Aorta (tissue), 5 donors: Measurements from ENCODE around the gene GMDS. TPM values are rescaled to one million over a fixed set of nuclear protein-coding genes. Genes with fewer than 3 reads are reported as not detected.

Experiments
- ATAC-seq: fragments of 200-7000 bp; cut with Tn5 transposase; one replicate; pipeline ENCODE4 v1.9.1; 2022; ENCODE audit warnings: moderate library complexity; ENCODE audit not compliant: low FRiP score
- DNase-seq, 2 donors: peaks; one replicate each; pipeline ENCODE4 v3.0.0-alpha.2; 2020
- H3K27ac ChIP-seq, 2 donors: one replicate each; pipeline ENCODE4 v1.5.1; 2013; ENCODE audit warnings: low read length in 2 of 2, mild to moderate bottlenecking in 2 of 2, moderate library complexity in 2 of 2, control low read depth in 1 of 2, inconsistent platforms in 1 of 2, low read depth in 1 of 2
- H3K27me3 ChIP-seq, 2 donors: one replicate each; pipeline ENCODE4 v1.6.1; 2013; ENCODE audit warnings: control low read depth in 1 of 2, low read length in 1 of 2, mild to moderate bottlenecking in 1 of 2, moderate library complexity in 1 of 2; ENCODE audit not compliant: insufficient read depth in 2 of 2, control insufficient read depth in 1 of 2
- H3K36me3 ChIP-seq, 2 donors: one replicate each; pipeline ENCODE4 v1.6.1; 2013; ENCODE audit warnings: control low read depth in 1 of 2, low read length in 1 of 2, mild to moderate bottlenecking in 1 of 2; ENCODE audit not compliant: insufficient read depth in 2 of 2, control insufficient read depth in 1 of 2
- H3K4me1 ChIP-seq, 2 donors: one replicate each; pipeline ENCODE4 v1.6.1; 2013; ENCODE audit warnings: low read length in 2 of 2, control low read depth in 1 of 2, mild to moderate bottlenecking in 1 of 2, moderate library complexity in 1 of 2; ENCODE audit not compliant: insufficient read depth in 2 of 2, control insufficient read depth in 1 of 2
- H3K4me3 ChIP-seq, 2 donors: one replicate each; pipeline ENCODE4 v1.5.1; 2013; ENCODE audit warnings: low read length in 2 of 2, control low read depth in 1 of 2, mild to moderate bottlenecking in 1 of 2
- H3K9me3 ChIP-seq: one replicate; pipeline ENCODE4 v1.6.1; 2013; ENCODE audit warnings: mild to moderate bottlenecking, low read length; ENCODE audit not compliant: control insufficient read depth
- WGBS, 2 donors: extraction: QIAGEN DNeasy Blood & Tissue Kit; methylation state at CpG; one replicate each; pipeline ENCODE4 v1.1.7; 2013; 5-methylcytosine and 5-hydroxymethylcytosine counted together
- intact Hi-C, 2 donors: fragments of 100-400 bp; cut with DNase I; formaldehyde crosslinking; loops; one replicate each; pipeline versions ENCODE4 v1.14.2 to v1.15.0; 2022
- polyA plus RNA-seq, 2 donors: library from polyadenylated mRNA; stranded (reverse); fragments of 200-250 nt; gene quantifications; one replicate each; pipeline ENCODE4 v1.2.3, GENCODE V29; 2013
- total RNA-seq, 2 donors: library from RNA; stranded (reverse); fragmentation: NEBNext Ultra II Directional; extraction: Animal tissue kit (Norgen Biotek cat#: 25700); gene quantifications; one replicate each; pipeline ENCODE4 v1.2.1, GENCODE V29; 2021
- donor health status: healthy with polysubstance abuse.
- donor health status: Bipolar disorder and iron deficiency.
- donor health status: DM: no; HTN: no; CAD: no.
- donor health status: DM: no; HTN: no; CAD: no.
- donor health status: DM: yes; HTN: yes; CAD: no.

GMDS gene
- total and polyA plus RNA-seq, 4 donors = 66.1 to 138 (median 84.9) TPM

GRCh38 chr6:1736346-1737105 is 508.9 kb downstream of the GMDS start:
- WGBS, 2 donors = 73 to 81% methylated on average over 6 of the region's 6 CpGs

GRCh38 chr6:1735239-1735803 is 510.1 kb downstream of the GMDS start:
- DNase-seq (no peak), ATAC-seq (no peak)
- no peaks in the 10 kb centered on the region for H3K27me3 ChIP-seq
- intact Hi-C loops = no loop called here
- no peaks in the 10 kb centered on the region for H3K4me1 ChIP-seq
- H3K36me3 ChIP-seq = no peaks in the 10 kb centered on the region
- H3K9me3 ChIP-seq = peaks cover 2% of the 10 kb centered on the region
- H3K4me3 ChIP-seq = no peak overlapping the region
- 87 to 89% methylated on average over 6 of the region's 6 CpGs for WGBS, 2 donors
- no peak overlapping the region for H3K27ac ChIP-seq

More at GRCh38 chr6:1736346-1737105, 508.9 kb downstream of the GMDS start:
- no peaks in the 10 kb centered on the region for H3K36me3 ChIP-seq
- no peaks in the 10 kb centered on the region for H3K4me1 ChIP-seq
- no peak for DNase-seq
- H3K27ac ChIP-seq = no peak overlapping the region
- H3K9me3 ChIP-seq = no peaks in the 10 kb centered on the region
- intact Hi-C loops = no loop called here
- no peak overlapping the region for H3K4me3 ChIP-seq
- no peak for ATAC-seq
- no peaks in the 10 kb centered on the region for H3K27me3 ChIP-seq

GRCh38 chr6:1730882-1731281 is 514.5 kb downstream of the GMDS start:
- Histone ChIP-seq H3K4me3 (no peak overlapping the region), H3K27me3 (no peaks in the 10 kb centered on the region), H3K9me3 (peaks cover 2% of the 10 kb centered on the region), H3K36me3 (no peaks in the 10 kb centered on the region), H3K4me1 (peaks cover 0 to 1% of the 10 kb centered on the region in 2 donors), H3K27ac (no peak overlapping the region)
- WGBS, 2 donors = 72 to 96% methylated on average over 3 of the region's 3 CpGs
- intact Hi-C loops = no loop called here
- ATAC-seq (no peak), DNase-seq (no peak)

- no peak for ATAC-seq
- 93 to 94% methylated on average over 8 of the region's 8 CpGs for WGBS, 2 donors
- no peaks in the 10 kb centered on the region for H3K36me3 ChIP-seq
- H3K4me1 ChIP-seq = peaks cover 0 to 1% of the 10 kb centered on the region in 2 donors
- intact Hi-C loops = no loop called here
- H3K27me3 ChIP-seq = no peaks in the 10 kb centered on the region
- H3K4me3 ChIP-seq = no peak overlapping the region
- no peak for DNase-seq
- H3K27ac ChIP-seq = no peak overlapping the region
- peaks cover 2% of the 10 kb centered on the region for H3K9me3 ChIP-seq
Measured at GRCh38 chr6:1729750-1730140, 515.7 kb downstream of the GMDS start.

- H3K27ac ChIP-seq = no peak overlapping the region
- H3K4me3 ChIP-seq = no peak overlapping the region
- WGBS, 2 donors = 70 to 71% methylated on average over 7 of the region's 7 CpGs
- ATAC-seq = no peak
- H3K4me1 ChIP-seq = peaks cover 0 to 1% of the 10 kb centered on the region in 2 donors
- no peaks in the 10 kb centered on the region for H3K27me3 ChIP-seq
- H3K36me3 ChIP-seq = no peaks in the 10 kb centered on the region
- H3K9me3 ChIP-seq = peaks cover 2% of the 10 kb centered on the region
- intact Hi-C loops = no loop called here
- DNase-seq = no peak
Measured at GRCh38 chr6:1729133-1729749, 516.2 kb downstream of the GMDS start.

- DNase-seq (no peak), ATAC-seq (no peak)
- no peak overlapping the region for H3K27ac ChIP-seq
- peaks cover 2% of the 10 kb centered on the region for H3K9me3 ChIP-seq
- H3K27me3 ChIP-seq = no peaks in the 10 kb centered on the region
- WGBS, 2 donors = 90% methylated on average over 11 of the region's 11 CpGs
- peaks cover 1 to 2% of the 10 kb centered on the region in 2 donors for H3K4me1 ChIP-seq
- H3K36me3 ChIP-seq = no peaks in the 10 kb centered on the region
- no peak overlapping the region for H3K4me3 ChIP-seq
- intact Hi-C loops = no loop called here
Measured at GRCh38 chr6:1726341-1726768, 519.0 kb downstream of the GMDS start.

GRCh38 chr6:1724616-1725015 is 520.8 kb downstream of the GMDS start:
- DNase-seq (no peak), ATAC-seq (peak; percentile 78)
- WGBS, 2 donors = 84 to 89% methylated on average over 8 of the region's 8 CpGs
- H3K27me3 ChIP-seq = no peaks in the 10 kb centered on the region
- H3K4me3 ChIP-seq = no peak overlapping the region
- intact Hi-C loops = no loop called here
- H3K27ac ChIP-seq = no peak overlapping the region
- peaks cover 1 to 2% of the 10 kb centered on the region in 2 donors for H3K4me1 ChIP-seq
- no peaks in the 10 kb centered on the region for H3K36me3 ChIP-seq
- no peaks in the 10 kb centered on the region for H3K9me3 ChIP-seq

GRCh38 chr6:1724124-1724523 is 521.3 kb downstream of the GMDS start:
- no peaks in the 10 kb centered on the region for H3K36me3 ChIP-seq
- WGBS, 2 donors = 85% methylated on average over 9 of the region's 9 CpGs
- H3K4me3 ChIP-seq = no peak overlapping the region
- DNase-seq (no peak), ATAC-seq (no peak)
- no peaks in the 10 kb centered on the region for H3K27me3 ChIP-seq
- no peak overlapping the region for H3K27ac ChIP-seq
- peaks cover under 1 to 2% of the 10 kb centered on the region in 2 donors for H3K4me1 ChIP-seq
- intact Hi-C loops = no loop called here
- no peaks in the 10 kb centered on the region for H3K9me3 ChIP-seq
